Central memory CD4-positive, alpha-beta T cell (primary cell): ENCODE measurements around the gene NUP42.

ENCODE experiments used
- DNase-seq: peaks from one replicate; pipeline ENCODE4 v3.0.0; 2022

NUP42 gene

DNA sequence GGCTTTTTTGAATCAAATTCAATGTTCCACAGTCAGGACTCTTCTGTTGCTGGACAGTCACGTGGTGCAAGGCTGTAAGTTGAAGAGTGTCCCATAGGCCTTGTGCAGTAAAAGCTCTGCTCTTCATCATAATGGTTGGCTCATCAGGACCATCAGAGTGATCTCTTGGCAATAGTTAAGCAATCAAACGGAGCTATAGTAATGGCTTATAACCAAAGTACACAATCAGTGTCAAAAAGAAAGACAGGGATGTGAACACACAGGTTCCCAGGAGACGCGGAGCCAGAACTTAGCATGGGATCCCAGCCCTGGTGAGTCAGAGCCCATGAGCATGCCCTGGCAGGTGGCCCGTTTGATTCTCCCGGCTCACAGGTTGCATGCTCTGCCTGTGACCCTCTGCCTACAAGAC, 54.0 kb downstream of the NUP42 start:
- DNase-seq = no peak

DNA sequence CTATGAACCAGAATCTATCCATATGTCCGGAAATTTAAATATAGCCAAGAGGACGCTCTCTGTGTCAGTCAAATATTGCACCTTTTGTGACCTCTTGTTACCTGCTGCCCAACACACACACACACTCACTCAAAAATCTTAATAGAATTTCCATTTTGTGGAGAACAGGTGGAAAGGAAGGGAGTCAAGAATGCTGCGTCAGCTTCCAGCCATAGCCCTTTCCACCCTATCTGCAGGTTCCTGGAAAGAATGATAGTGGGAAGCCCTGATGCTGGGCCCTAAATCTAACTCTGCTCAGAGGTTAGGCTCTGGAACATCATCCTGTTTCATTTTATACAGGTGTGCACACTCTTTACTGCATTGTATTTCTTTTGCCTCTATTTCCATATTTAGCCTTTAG, 55.2 kb downstream of the NUP42 start:
- DNase-seq = no peak

DNA sequence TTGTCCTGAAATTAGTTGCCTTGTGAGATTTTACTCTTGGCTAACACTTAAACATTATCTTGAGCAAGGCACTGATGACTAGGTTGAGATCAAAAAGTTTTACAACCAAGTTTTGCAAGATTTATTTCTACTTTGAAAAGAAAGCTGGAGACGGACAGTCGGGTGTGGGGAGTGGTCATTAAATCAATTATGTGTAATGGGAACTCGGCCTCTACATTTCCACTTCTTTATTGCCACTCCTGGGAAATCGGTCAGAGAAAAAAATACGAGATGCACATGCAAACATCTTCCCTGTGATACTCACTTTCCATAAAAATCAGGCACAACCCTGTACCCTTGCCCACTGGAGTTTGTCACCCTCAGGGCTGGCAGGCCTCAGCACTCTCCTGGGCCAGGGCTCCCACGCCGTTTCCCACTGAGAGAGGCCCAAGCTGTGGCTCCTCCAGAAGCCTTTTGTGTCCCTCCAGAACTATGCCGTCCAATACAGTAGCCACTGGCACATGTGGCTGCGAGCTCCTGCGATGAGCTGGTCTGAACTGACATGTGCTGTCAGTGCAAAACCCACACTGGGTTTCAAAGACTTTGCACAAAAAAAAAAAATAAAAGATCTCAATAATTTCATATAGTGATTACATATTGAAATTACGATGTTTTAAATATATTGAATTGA, 57.3 kb downstream of the NUP42 start:
- DNase-seq = no peak

DNA sequence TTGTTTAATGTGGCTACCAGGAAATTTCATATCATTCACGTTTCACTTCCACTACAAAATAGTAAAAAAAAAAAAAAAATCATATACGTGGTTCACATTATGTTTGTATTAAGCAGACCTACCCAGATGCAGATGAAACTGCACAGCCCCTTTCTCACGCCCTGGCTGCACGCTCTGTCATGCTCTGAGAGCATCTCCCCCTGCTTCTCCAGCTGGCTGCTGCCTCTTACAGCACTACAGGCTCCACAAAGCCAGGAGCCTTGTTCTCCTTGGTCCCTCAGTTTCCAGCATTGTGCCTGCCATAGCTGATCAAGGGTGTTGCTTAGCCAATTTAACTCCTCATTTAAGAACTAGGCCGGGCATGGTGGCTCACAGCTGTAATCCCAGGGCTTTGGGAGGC, 57.9 kb downstream of the NUP42 start:
- DNase-seq = no peak

DNA sequence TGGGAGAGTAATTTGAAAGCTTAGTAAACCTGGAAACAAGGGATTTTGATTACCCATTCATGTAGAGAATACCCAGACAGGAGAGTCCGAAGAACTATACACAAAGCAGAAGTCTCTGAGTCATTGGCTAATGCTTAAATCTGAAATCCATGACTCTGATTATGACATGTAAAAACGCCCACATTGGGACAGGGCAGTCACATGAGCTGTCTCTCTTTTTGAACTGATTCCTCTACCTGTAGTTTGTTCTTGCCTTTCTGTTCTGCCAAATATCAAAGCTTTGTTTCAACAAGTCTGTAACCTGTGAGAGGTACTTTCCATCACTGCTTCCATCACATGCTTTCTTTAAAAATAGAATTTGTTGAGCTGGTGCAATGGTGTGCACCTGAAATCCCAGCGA, 60.5 kb downstream of the NUP42 start:
- DNase-seq = no peak

DNA sequence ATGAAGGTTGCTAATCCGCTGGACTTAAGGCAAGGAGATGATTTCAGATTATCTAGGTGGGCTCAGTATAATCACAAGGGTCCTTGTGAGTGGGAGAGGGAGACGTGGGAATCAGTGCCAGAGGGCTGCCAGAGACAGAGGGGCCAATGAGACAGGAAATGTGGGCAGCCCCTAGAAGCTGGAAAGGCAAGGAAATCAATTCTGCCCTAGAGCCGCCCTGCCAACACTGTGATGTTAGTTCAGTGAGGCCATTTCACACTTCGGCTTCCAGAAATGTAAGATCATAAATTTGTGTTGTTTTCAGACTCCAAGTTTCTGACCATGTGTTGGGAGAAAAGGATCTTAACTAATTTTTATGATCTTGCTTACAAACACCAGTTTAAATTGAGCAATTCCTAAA, 61.1 kb downstream of the NUP42 start:
- DNase-seq = no peak

DNA sequence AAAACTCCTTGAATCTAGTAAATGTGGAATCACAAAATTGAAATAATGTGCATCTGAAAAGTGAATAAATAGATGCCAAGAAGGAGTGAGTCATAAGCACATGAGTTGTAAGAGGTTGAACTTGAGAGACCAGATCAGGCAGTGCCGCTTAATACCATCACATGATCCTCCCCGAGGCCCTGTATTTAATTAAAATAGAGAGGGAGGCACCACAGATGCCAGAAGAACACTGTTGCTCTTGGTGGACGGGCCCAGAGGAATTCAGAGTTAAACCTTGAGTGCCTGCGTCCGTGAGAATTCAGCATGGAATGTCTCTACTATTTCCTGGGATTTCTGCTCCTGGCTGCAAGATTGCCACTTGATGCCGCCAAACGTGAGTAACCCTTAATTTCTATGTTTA, 64.7 kb downstream of the NUP42 start, which contains the start of gene GPNMB:
Gene GPNMB (plus strand): TSS at position 221 of the 400 bp plus-strand sequence. CDS start 83 bp downstream, at position 304.
- no peak for DNase-seq

DNA sequence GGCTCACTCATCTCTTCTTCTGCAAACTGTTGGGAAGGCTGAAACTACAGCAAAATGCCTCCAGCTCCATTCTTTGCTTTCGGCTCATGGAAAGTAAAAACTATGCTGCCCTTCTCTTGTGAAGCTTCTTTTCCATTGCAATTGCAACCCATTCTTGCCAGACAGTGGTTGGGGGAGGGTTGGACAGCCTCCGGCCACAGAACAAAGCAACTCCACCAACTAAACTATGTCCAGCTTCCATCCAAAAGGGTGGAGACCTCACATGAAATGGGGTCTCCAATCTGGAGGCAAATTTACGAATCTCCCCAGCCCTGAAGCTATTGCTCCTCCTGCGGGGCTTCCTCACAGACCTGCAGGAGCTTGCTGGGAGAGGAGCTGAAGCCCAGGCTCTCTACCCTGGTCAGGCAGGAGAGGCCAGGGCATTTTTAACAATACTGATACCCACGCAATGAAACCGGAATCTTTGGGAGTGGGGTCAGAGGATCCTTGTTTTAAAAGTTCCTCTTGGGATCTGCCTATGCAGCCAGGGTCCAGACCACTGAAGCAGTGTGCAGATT, 65.3 kb downstream of the NUP42 start:
- no peak for DNase-seq

DNA sequence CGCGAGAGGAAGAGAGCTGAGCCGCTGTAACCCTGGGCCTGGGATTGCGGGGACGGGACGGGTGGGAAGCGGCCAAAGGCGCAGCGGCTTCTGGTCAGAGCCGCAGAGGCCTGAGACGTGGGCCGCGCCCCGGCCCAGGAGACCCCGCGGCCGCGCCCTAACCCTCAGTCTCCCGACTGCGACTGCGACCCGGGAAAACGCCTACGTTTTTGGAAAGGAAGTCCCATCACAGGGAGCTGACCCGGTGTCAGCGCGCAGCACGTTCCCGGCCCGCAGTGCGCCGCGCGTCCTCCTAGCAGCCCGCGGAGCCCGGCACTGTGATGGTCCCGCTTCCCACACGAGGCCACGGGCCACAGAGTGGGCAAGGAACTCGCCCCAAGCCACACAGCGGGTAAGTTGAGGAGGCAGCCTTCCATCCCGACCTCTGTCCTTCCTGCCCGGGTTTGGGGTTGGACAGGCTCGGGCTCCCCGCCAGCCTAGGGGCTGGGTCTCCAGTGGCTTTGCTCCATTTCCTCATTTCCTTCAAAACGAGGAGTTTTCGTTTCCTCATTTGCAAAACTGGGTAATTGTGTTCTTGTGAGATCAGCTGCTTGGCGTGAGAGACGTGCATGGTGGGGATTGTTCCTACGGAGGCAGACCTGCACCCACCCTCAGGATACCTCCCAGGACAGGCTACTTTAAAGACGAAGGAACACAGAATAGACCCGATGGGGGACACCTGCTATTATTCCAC, 65.9 kb downstream of the NUP42 start:
- DNase-seq = no peak

DNA sequence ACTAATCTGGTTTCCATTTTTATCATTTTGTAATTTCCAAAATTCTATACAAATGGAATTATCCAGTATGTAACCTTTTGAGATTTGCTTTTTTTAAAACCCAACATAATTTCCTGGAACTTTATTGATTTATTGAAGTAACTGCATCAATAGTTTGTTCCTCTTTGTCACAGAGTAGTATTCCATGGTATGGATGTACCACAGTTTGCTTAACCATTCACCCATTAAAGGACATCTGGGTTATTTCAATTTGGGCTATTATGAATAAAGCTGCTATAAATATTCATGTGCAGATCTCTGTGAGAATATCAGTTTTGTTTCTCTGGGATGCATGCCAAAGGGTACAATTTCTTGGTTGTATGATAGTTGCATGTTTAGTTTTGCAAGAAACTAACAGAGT, 67.6 kb downstream of the NUP42 start:
- DNase-seq = no peak
